ENCODE data around the gene TRAPPC13.
A peak's percentile ranks its signal among the peaks of the same experiment; 100 is the strongest.
"Not testable (repeated sequence)": the region's sequence is repeated elsewhere in the genome, so short reads cannot be mapped to it uniquely, and the experiment has no call there.

The TRAPPC13 gene, protein sequence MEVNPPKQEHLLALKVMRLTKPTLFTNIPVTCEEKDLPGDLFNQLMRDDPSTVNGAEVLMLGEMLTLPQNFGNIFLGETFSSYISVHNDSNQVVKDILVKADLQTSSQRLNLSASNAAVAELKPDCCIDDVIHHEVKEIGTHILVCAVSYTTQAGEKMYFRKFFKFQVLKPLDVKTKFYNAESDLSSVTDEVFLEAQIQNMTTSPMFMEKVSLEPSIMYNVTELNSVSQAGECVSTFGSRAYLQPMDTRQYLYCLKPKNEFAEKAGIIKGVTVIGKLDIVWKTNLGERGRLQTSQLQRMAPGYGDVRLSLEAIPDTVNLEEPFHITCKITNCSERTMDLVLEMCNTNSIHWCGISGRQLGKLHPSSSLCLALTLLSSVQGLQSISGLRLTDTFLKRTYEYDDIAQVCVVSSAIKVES

DNA sequence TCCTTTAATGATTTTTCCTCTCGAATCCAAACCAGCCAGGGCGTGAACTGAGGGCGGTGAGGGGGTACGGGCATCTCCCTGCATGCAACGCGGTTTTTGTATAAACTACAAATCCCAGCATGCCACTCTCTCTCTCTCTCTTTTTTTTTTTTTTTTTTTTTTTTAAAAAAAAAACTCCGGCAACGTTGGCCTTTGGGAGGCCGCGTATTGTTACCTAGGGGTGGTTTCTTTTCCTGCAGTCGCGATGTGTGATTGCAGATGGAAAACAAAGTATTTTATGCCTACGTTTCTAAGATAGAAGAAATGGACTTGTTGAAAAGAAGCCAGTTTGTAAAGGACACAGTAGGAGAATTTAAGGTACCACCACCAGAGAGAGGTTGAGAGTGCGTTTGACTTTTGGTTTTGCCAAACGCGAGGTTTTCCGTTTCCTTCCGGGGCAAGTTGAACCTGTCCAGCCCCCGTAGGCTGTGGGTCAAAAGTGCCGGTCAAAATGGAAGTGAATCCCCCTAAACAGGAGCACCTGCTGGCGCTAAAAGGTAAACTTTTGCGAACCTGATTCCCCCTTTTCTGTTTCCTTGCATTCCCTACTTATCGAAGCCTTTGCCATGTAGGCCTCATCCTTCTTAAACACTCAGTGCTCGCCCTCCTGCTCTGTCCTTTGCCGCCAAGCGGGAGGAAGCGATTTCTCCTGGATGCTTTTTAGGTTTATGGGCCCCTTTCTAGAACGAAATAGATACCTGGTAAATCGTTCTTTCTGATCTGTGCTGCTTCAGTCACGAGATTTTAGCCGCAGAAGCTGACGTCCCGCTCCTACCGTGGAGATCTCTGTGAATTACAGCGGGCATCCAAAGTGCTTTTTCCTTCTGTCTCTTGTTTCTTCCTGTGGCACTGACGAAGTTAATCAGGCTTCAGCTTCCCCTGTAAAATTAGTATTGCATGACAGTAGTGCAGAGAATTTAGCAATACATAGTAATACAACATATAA is at the start of gene TRAPPC13, which contains the start of gene SHLD3:
Gene TRAPPC13, plus strand, starts transcription at position 457 of the 985 bp plus-strand sequence. Its CDS starts 34 bp downstream, at position 491.
Gene SHLD3, plus strand, starts transcription at position 457 of the 985 bp plus-strand sequence. CDS start 4,561 bp downstream, outside the sequence.
- peak within 1 kb of the TSS; percentile 97 for H3K4me2 ChIP-seq
- H3K27ac ChIP-seq, result peak within 1 kb of the TSS; percentile 70
- peak within 1 kb of the TSS; percentile 67 for H2AFZ ChIP-seq (ENCODE audit: low read depth)
- peaks cover 76% of the 10 kb centered on the region for H3K79me2 ChIP-seq (ENCODE audit: insufficient read depth, low read depth)
- H4K20me1 ChIP-seq (ENCODE audit: insufficient read depth), result no peaks in the 10 kb centered on the region
- H3K27me3 ChIP-seq (ENCODE audit: insufficient read depth, low read depth), result no peaks in the 10 kb centered on the region
- 0 out of 2 replicates have a peak, but pooled peaks have one; percentile 19 for TF ChIP-seq CTCF (conservative IDR thresholded peaks at IDR 0.05; ENCODE audit: low read depth, low read length)
- no peak within 1 kb of the TSS for H3K4me3 ChIP-seq (IDR thresholded peaks at IDR 0.05; ENCODE audit: insufficient read depth, low read depth, low read length)
- peaks cover 31% of the 10 kb centered on the region for H3K4me1 ChIP-seq (ENCODE audit: low read depth, poor library complexity, severe bottlenecking)
- peak within 1 kb of the TSS; percentile 78 for H3K9ac ChIP-seq
- H3K36me3 ChIP-seq (ENCODE audit: insufficient read depth), result no peaks in the 10 kb centered on the region

GRCh38 chr5:65577141-65577540 is 47.7 kb upstream of the TRAPPC13 start:
- Histone ChIP-seq H3K4me3 (IDR thresholded peaks at IDR 0.05; ENCODE audit: insufficient read depth, low read depth, low read length) (no peak overlapping the region), H3K4me2 (no peak overlapping the region), H4K20me1 (ENCODE audit: insufficient read depth) (no peaks in the 10 kb centered on the region), H3K27me3 (ENCODE audit: insufficient read depth, low read depth) (no peaks in the 10 kb centered on the region), H3K4me1 (ENCODE audit: low read depth, poor library complexity, severe bottlenecking) (no peaks in the 10 kb centered on the region), H3K36me3 (ENCODE audit: insufficient read depth) (no peaks in the 10 kb centered on the region; the same call in 1 of the 2 replicates), H3K9ac (no peak overlapping the region), H2AFZ (ENCODE audit: low read depth) (no peak overlapping the region), H3K27ac (no peak overlapping the region), H3K79me2 (ENCODE audit: insufficient read depth, low read depth) (no peaks in the 10 kb centered on the region)
- no peak for TF ChIP-seq CTCF (conservative IDR thresholded peaks at IDR 0.05; ENCODE audit: low read depth, low read length)

DNA sequence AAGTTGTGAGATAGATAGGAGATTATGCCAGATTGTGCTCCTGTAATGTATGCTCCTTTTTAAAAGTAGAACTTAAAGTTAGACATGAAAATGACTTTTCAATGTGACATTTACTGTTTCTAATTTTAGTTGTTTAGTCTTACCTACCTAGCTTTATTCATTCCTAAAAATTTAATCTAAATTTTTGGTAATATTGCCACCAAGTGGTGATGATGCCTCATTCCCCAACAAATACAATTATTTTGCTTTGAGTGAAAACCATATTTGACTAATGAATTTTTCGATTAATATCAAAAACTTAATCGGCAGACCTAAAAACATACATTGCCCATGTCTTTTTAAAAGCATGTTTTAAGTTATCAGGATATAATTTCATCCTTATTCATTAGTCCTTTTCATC is 36.1 kb upstream of the TRAPPC13 start:
- no peak overlapping the region for H2AFZ ChIP-seq (ENCODE audit: low read depth)
- 0 out of 2 replicates have a peak, but pooled peaks cover 2% of the 10 kb centered on the region for H3K36me3 ChIP-seq (ENCODE audit: insufficient read depth)
- no peak overlapping the region for H3K4me3 ChIP-seq (IDR thresholded peaks at IDR 0.05; ENCODE audit: insufficient read depth, low read depth, low read length)
- H3K4me1 ChIP-seq (ENCODE audit: low read depth, poor library complexity, severe bottlenecking), result no peaks in the 10 kb centered on the region
- H3K27me3 ChIP-seq (ENCODE audit: insufficient read depth, low read depth), result no peaks in the 10 kb centered on the region
- H3K4me2 ChIP-seq, result no peak overlapping the region
- no peaks in the 10 kb centered on the region for H3K79me2 ChIP-seq (ENCODE audit: insufficient read depth, low read depth)
- no peaks in the 10 kb centered on the region for H4K20me1 ChIP-seq (ENCODE audit: insufficient read depth)
- H3K27ac ChIP-seq, result no peak overlapping the region
- TF ChIP-seq CTCF (conservative IDR thresholded peaks at IDR 0.05; ENCODE audit: low read depth, low read length), result no peak
- H3K9ac ChIP-seq, result no peak overlapping the region

DNA sequence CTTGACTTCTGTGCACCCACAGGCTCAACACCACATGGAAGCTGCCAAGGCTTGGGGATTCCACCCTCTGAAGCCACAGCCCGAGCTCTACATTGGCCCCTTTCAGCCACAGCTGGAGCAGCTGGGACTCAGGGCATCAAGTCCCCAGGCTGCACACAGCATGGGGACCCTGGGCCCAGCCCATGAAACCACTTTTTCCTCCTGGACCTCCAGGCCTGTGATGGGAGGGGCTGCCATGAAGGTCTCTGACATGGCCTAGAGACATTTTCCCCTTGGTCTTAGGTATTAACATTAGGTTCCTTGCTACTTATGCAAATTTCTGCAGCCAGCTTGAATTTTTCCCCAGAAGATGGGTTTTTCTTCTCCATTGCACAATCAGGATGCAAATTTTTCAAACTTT is 23.1 kb upstream of the TRAPPC13 start:
- not testable (repeated sequence) for H3K36me3 ChIP-seq (ENCODE audit: insufficient read depth); H3K9ac ChIP-seq; H3K4me2 ChIP-seq; H3K27ac ChIP-seq; H3K79me2 ChIP-seq (ENCODE audit: insufficient read depth, low read depth); H3K4me1 ChIP-seq (ENCODE audit: low read depth, poor library complexity, severe bottlenecking); H3K27me3 ChIP-seq (ENCODE audit: insufficient read depth, low read depth); H4K20me1 ChIP-seq (ENCODE audit: insufficient read depth); H2AFZ ChIP-seq (ENCODE audit: low read depth); H3K4me3 ChIP-seq (IDR thresholded peaks at IDR 0.05; ENCODE audit: insufficient read depth, low read depth, low read length)
